A673 (cell line): ENCODE results near the gene ELL2. TPM values are rescaled to one million over a fixed set of nuclear protein-coding genes. Genes with fewer than 3 reads are reported as not detected.

ENCODE experiments used
- Bru-seq: library from RNA; stranded (reverse); fragments of 400-500 nt; gene quantifications from one replicate; lab custom pipeline; 2021; lab: Mats Ljungman, UMichigan
- BruChase-seq, 2 experiments: library from RNA; stranded (reverse); fragments of 400-500 nt; gene quantifications; one replicate each; lab custom pipeline; 2021; lab: Mats Ljungman, UMichigan
- BruUV-seq: library from RNA; stranded (reverse); fragments of 400-500 nt; replicated peaks from 2 replicates; lab custom pipeline; 2021; lab: Mats Ljungman, UMichigan
- CTCF ChIA-PET: fragments of 300-600 bp; sonication (Branson Sonifier 250); formaldehyde crosslinking; loops from one replicate; lab custom pipeline; 2022; ENCODE audit warnings: antibody characterized with exemption; lab: Charles Lee
- POLR2A ChIA-PET: fragments of 300-600 bp; sonication (Branson Sonifier 250); formaldehyde crosslinking; loops from one replicate; lab custom pipeline; 2022; ENCODE audit warnings: antibody characterized with exemption; ENCODE audit not compliant: low non-redundant PET; lab: Charles Lee
- DNase-seq: peaks from one replicate; pipeline ENCODE4 v3.0.0-alpha.2; 2015; ENCODE audit warnings: low spot score
- H3K27ac ChIP-seq: fragments of 200-600 bp; sonication (generic); 2 replicates; pipeline ENCODE4 v1.5.1; 2016; ENCODE audit warnings: mixed run types, low read depth, mild to moderate bottlenecking, mixed read lengths, antibody characterized with exemption, low read length; ENCODE audit not compliant: poor library complexity, severe bottlenecking
- H3K27me3 ChIP-seq: fragments of 200-600 bp; sonication (generic); replicated peaks from 2 replicates; pipeline ENCODE4 v1.6.1; 2017; ENCODE audit warnings: mixed run types, low read depth, mild to moderate bottlenecking, mixed read lengths, antibody characterized with exemption, low read length; ENCODE audit not compliant: insufficient read depth, poor library complexity
- H3K36me3 ChIP-seq: fragments of 200-600 bp; sonication (generic); 2 replicates; pipeline ENCODE4 v1.6.1; 2016; ENCODE audit warnings: mixed run types, mild to moderate bottlenecking, mixed read lengths, antibody characterized with exemption, low read length; ENCODE audit not compliant: insufficient read depth, poor library complexity, severe bottlenecking
- H3K4me1 ChIP-seq: fragments of 200-600 bp; sonication (generic); 2 replicates; pipeline ENCODE4 v1.6.1; 2017; ENCODE audit warnings: mixed run types, mild to moderate bottlenecking, mixed read lengths, antibody characterized with exemption, low read length; ENCODE audit not compliant: insufficient read depth, poor library complexity, severe bottlenecking
- H3K4me3 ChIP-seq: fragments of 200-600 bp; sonication (generic); 2 replicates; pipeline ENCODE4 v1.5.1; 2016; ENCODE audit warnings: low read depth, mixed run types, mild to moderate bottlenecking, mixed read lengths, low read length; ENCODE audit not compliant: poor library complexity, severe bottlenecking
- H3K9me3 ChIP-seq: fragments of 200-600 bp; sonication (generic); 2 replicates; pipeline ENCODE4 v1.6.1; 2016; ENCODE audit warnings: mixed run types, low read depth, mild to moderate bottlenecking, mixed read lengths, antibody characterized with exemption, low read length; ENCODE audit not compliant: poor library complexity, severe bottlenecking
- EZH2 ChIP-seq: fragments of 200-600 bp; sonication (generic); IDR thresholded peaks from 2 replicates; pipeline ENCODE4 v1.6.1; 2017; ENCODE audit warnings: borderline replicate concordance, low read depth, mild to moderate bottlenecking, mixed read lengths, antibody characterized with exemption, low read length; ENCODE audit not compliant: poor library complexity, severe bottlenecking
- intact Hi-C: fragments of 100-400 bp; cut with micrococcal nuclease; formaldehyde crosslinking; loops from one replicate; pipeline ENCODE4 v1.10.0; 2022; ENCODE audit not compliant: unreplicated experiment
- long read RNA-seq: library from polyadenylated mRNA; stranded (forward); transcript quantifications from one replicate; pipeline ENCODE4 v2.0.0, GENCODE V29; 2022
- total RNA-seq: library from RNA; stranded (reverse); gene quantifications from 2 replicates; pipeline ENCODE4 v1.2.3, GENCODE V29; 2021
- TF ChIP-seq, protein P1 (sequence below): fragments of 300-800, 200-600 bp; sonication (generic); conservative IDR thresholded peaks from 2 replicates; pipeline ENCODE4 v1.5.1; 2017; ENCODE audit warnings: low read depth, mild to moderate bottlenecking, antibody characterized with exemption, low read length, moderate library complexity, mixed read lengths

Gene ELL2
- total RNA-seq (7.5 and 12.0 TPM in 2 replicates), Bru-seq, nascent RNA (percentile 61 among the genes with signal in this experiment), BruChase-seq, experiment 1, labeled RNA remaining after a 2-hour chase (percentile 58 among the genes with signal in this experiment), BruChase-seq, experiment 2, labeled RNA remaining after a 6-hour chase (percentile 56 among the genes with signal in this experiment)
- long read RNA-seq, partial matches to known transcripts = 2 of 2 reads
- long read RNA-seq, other reads (novel, unspliced or antisense) = 0 of 2 reads

DNA sequence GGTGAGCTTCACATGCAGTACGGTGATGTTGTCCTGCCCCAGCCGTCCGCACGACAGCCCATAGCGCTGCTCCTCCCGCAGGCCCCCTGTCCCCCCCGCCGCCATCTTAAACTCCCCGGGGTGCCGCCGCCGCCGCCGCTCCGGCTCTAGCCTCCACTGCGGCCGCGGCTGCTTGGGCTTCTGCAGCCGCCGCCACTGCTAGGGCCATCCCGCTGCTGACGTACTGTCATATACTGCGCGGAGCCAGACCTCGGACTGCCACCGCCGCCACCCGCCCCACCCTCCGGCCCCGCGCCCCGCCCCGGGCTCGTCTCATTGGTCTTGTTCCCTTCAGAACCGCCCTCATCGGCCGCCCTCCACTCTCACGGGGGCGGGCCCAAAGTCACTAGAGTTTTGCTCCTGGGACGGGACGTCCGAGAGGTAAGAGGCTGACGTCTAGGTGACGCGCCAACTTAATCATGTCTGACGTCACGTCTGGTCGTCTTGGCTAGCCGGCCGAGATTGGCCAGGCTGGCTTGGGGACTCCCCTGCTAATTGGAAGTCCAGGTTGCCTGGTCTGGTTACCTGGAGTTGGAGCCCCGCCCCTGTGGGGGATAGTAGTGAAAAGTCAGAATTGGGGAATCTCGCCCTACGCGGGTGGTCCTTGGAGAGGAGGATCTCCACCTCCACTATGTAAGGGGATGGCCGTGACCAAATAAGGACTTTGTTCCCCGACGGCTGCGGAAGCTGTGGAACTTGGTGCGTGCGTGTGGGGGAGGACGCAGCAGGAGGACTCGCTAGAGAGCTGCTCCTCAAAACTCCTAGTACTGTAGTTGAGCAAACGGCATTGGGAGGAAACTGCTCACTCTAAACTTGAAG lies at the start of gene ELL2:
Gene ELL2, minus strand, starts transcription at position 235 of the 858 bp plus-strand sequence. Its CDS starts 130 bp downstream, at position 105.
- H3K27me3 ChIP-seq = no peaks in the 10 kb centered on the region
- ChIA-PET CTCF (no interaction called here), POLR2A (no interaction called here)
- no peaks in the 10 kb centered on the region for H3K9me3 ChIP-seq
- TF ChIP-seq, protein P1, sequence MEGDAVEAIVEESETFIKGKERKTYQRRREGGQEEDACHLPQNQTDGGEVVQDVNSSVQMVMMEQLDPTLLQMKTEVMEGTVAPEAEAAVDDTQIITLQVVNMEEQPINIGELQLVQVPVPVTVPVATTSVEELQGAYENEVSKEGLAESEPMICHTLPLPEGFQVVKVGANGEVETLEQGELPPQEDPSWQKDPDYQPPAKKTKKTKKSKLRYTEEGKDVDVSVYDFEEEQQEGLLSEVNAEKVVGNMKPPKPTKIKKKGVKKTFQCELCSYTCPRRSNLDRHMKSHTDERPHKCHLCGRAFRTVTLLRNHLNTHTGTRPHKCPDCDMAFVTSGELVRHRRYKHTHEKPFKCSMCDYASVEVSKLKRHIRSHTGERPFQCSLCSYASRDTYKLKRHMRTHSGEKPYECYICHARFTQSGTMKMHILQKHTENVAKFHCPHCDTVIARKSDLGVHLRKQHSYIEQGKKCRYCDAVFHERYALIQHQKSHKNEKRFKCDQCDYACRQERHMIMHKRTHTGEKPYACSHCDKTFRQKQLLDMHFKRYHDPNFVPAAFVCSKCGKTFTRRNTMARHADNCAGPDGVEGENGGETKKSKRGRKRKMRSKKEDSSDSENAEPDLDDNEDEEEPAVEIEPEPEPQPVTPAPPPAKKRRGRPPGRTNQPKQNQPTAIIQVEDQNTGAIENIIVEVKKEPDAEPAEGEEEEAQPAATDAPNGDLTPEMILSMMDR = no peak
- no peak for TF ChIP-seq EZH2
- H3K27ac ChIP-seq = peak within 1 kb of the TSS; percentile 68
- BruUV-seq = no TSS peak
- H3K4me3 ChIP-seq = peak within 1 kb of the TSS; percentile 81
- H3K36me3 ChIP-seq = no peaks in the 10 kb centered on the region
- DNase-seq = peak; percentile 97
- peaks cover 15% of the 10 kb centered on the region for H3K4me1 ChIP-seq
- intact Hi-C loops = loop anchor here (5.0 kb wide), 2 partner anchors 100 to 120 kb away; no protein-coding TSS in a partner anchor

DNA sequence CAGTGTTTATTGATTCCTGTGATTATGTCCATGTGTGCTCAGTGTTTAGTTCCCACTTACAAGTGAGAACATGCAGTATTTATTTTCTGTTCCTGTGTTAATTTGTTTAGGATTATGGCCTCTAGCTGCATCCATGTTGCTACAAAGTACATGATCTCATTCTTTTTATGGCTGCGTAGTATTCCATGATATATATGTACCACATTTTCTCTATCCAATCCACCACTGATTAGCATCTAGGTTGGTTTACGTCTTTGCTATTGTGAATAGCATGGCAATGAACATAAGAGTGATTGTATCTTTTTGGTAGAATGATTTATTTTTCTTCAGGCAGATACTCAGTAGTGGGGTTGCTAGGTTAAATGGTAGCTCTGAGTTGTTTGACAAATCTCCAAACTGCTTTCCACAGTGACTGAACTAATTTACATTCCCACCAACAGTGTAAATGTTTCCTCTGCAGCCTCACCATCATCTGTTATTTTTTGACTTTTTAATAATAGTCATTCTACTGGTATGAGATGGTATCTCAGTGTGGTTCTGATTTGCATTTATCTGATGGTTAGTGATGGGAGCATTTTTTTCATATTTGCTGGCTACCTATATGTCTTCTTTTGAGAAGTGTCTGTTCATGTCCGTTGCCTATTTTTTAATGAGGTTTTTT lies 47.5 kb upstream of the ELL2 start:
- no peak for DNase-seq
- BruUV-seq = no TSS peak

DNA sequence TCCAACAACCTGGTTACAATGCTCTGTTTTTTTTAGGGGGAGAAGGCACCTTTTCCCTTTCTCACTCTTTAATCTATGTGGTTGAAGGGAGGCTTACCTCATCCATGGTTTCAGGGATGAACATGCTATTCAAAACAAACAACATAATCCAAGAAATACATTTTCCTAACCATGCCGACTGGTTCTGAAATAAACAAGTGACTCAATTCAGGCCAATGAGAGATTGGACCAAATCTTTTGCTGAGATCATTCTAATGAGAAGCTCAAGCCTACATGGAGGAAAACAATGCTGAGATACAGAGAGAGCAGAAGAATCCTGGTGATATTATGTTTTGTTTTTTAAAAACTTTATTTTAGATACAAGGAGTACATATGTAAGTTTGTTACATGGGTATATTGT lies 46.8 kb upstream of the ELL2 start:
- CTCF ChIA-PET = no interaction called here
- POLR2A ChIA-PET = no interaction called here
- Histone ChIP-seq H3K27ac (no peak overlapping the region), H3K36me3 (no peaks in the 10 kb centered on the region), H3K4me3 (no peak overlapping the region), H3K4me1 (peaks cover 4% of the 10 kb centered on the region), H3K27me3 (no peaks in the 10 kb centered on the region), H3K9me3 (peaks cover 4% of the 10 kb centered on the region)
- TF ChIP-seq, protein P1 = no peak
- TF ChIP-seq EZH2 = no peak
- BruUV-seq = no TSS peak
- no peak for DNase-seq
- intact Hi-C loops = no loop called here

More for the DNA sequence above, 47.5 kb upstream of the ELL2 start:
- Histone ChIP-seq H3K9me3 (peaks cover 4% of the 10 kb centered on the region), H3K27ac (no peak overlapping the region), H3K36me3 (no peaks in the 10 kb centered on the region), H3K27me3 (no peaks in the 10 kb centered on the region), H3K4me1 (peaks cover 4% of the 10 kb centered on the region), H3K4me3 (no peak overlapping the region)
- intact Hi-C loops = no loop called here
- TF ChIP-seq, protein P1 = no peak
- no peak for TF ChIP-seq EZH2
- ChIA-PET POLR2A (no interaction called here), CTCF (no interaction called here)
